Neural progenitor cell (in vitro differentiated cells): Measurements from ENCODE around the gene EOGT. TPM values are rescaled to one million over a fixed set of nuclear protein-coding genes. Genes with fewer than 3 reads are reported as not detected.

Source experiments
- DNase-seq: peaks from one replicate; pipeline ENCODE4 v3.0.0-alpha.2; 2016; ENCODE audit warnings: low spot score
- H2AFZ ChIP-seq: fragments of 200-600 bp; sonication (generic); replicated peaks from 2 replicates; pipeline ENCODE4 v1.6.1; 2016; ENCODE audit warnings: antibody characterized with exemption
- H3F3A ChIP-seq: fragments of 200-600 bp; sonication (generic); 2 replicates; pipeline ENCODE4 v1.6.1; 2016; ENCODE audit warnings: antibody characterized with exemption, low read depth
- H3K27ac ChIP-seq: fragments of 200-600 bp; sonication (generic); 2 replicates; pipeline ENCODE4 v1.5.1; 2016; ENCODE audit warnings: mild to moderate bottlenecking
- H3K27me3 ChIP-seq: fragments of 200-600 bp; sonication (generic); 2 replicates; pipeline ENCODE4 v1.6.1; 2016; ENCODE audit warnings: mild to moderate bottlenecking, moderate library complexity
- H3K36me3 ChIP-seq: fragments of 200-600 bp; sonication (generic); 2 replicates; pipeline ENCODE4 v1.5.1; 2016
- H3K4me1 ChIP-seq: fragments of 200-600 bp; sonication (generic); 2 replicates; pipeline ENCODE4 v1.6.1; 2016; ENCODE audit warnings: mixed run types
- H3K4me2 ChIP-seq: fragments of 200-600 bp; sonication (generic); 2 replicates; pipeline ENCODE4 v1.6.1; 2016
- H3K4me3 ChIP-seq: fragments of 200-600 bp; sonication (generic); 2 replicates; pipeline ENCODE4 v1.5.1; 2016
- H3K79me2 ChIP-seq: fragments of 200-600 bp; sonication (generic); 2 replicates; pipeline ENCODE4 v1.6.1; 2016; ENCODE audit warnings: low read depth
- H3K9ac ChIP-seq: fragments of 200-600 bp; sonication (generic); 2 replicates; pipeline ENCODE4 v1.6.1; 2016
- H3K9me3 ChIP-seq: fragments of 200-600 bp; sonication (generic); 2 replicates; pipeline ENCODE4 v1.5.1; 2016; ENCODE audit warnings: low read depth
- H4K20me1 ChIP-seq: fragments of 200-600 bp; sonication (generic); 2 replicates; pipeline ENCODE4 v1.6.1; 2016; ENCODE audit warnings: low read depth
- H3K27ac Mint-ChIP-seq: 3 replicates; pipeline ENCODE4 v1.8.0; 2021; ENCODE audit warnings: mixed read lengths
- H3K27me3 Mint-ChIP-seq: 2 replicates; pipeline ENCODE4 v1.8.0; 2022; ENCODE audit warnings: low read depth, mild to moderate bottlenecking, inconsistent platforms, moderate library complexity, mixed read lengths; ENCODE audit not compliant: insufficient read depth
- H3K36me3 Mint-ChIP-seq: 3 replicates; pipeline ENCODE4 v1.8.0; 2021; ENCODE audit warnings: mixed read lengths
- H3K4me1 Mint-ChIP-seq: 3 replicates; pipeline ENCODE4 v1.8.0; 2021; ENCODE audit warnings: mixed read lengths
- H3K4me3 Mint-ChIP-seq: 3 replicates; pipeline ENCODE4 v1.8.0; 2021; ENCODE audit warnings: mild to moderate bottlenecking, moderate library complexity, mixed read lengths
- H3K9me3 Mint-ChIP-seq: 3 replicates; pipeline ENCODE4 v1.8.0; 2020; ENCODE audit warnings: mixed read lengths
- EZH2 ChIP-seq: fragments of 200-600 bp; sonication (generic); IDR thresholded peaks from 2 replicates; pipeline ENCODE4 v1.6.1; 2017; ENCODE audit warnings: antibody characterized with exemption, mild to moderate bottlenecking, moderate library complexity
- EZH2phosphoT487 ChIP-seq: fragments of 200-600 bp; sonication (generic); IDR thresholded peaks from 2 replicates; pipeline ENCODE4 v1.6.1; 2017; ENCODE audit warnings: antibody characterized with exemption
- total RNA-seq: library from RNA; depleted of rRNA; stranded (reverse); fragments of >200 nt; gene quantifications from 2 replicates; pipeline ENCODE4 v1.2.3, GENCODE V29; 2015; ENCODE audit warnings: low replicate concordance
- TF ChIP-seq, protein P1 (sequence below): fragments of 200-600 bp; sonication (generic); IDR thresholded peaks from 2 replicates; pipeline ENCODE4 v1.5.1; 2017; ENCODE audit warnings: antibody characterized with exemption, mild to moderate bottlenecking

Gene EOGT
- total RNA-seq, 1 donor from 2014 or later, result 2.5 TPM

DNA sequence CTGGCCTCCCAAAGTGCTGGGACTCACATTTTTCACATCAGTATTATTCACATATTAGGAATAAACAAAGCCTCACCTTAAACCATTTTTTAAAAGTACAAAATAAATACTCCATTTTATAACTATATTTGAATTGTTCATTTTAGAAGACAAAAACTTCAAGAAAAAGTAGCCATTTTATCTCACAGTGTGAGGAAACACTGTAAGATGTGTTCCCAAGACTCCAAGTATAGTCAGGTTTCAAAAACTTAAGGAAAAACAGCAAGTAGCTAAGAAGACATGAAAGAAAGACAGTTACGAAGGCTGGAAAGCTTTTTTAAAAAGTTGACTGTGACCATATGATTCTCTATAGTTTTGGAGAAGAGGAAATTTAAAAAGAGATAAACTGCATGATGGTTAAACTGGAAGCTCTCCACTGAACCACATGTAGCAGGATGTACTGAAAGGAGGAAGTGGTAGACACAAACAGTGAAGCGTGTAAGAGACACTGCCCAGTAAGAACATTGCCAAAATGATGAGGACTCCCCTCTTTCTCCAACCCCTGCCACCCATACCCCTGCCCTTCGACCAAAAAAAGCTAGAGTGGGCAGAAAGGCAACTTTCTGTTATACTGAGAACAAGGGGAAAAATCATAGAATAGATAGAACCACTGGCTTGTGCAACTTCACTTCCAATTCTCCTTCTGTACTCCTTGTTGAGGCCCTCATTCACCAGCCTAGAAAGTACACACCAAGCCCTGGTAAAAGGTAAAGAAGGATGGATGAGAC, 44.9 kb upstream of the EOGT start:
- H3K4me3 Mint-ChIP-seq, result no peak overlapping the region
- H3K36me3 Mint-ChIP-seq, result peaks cover 36% of the 10 kb centered on the region
- H3K4me3 ChIP-seq, result no peak overlapping the region
- TF ChIP-seq EZH2phosphoT487, result no peak
- TF ChIP-seq, protein P1, sequence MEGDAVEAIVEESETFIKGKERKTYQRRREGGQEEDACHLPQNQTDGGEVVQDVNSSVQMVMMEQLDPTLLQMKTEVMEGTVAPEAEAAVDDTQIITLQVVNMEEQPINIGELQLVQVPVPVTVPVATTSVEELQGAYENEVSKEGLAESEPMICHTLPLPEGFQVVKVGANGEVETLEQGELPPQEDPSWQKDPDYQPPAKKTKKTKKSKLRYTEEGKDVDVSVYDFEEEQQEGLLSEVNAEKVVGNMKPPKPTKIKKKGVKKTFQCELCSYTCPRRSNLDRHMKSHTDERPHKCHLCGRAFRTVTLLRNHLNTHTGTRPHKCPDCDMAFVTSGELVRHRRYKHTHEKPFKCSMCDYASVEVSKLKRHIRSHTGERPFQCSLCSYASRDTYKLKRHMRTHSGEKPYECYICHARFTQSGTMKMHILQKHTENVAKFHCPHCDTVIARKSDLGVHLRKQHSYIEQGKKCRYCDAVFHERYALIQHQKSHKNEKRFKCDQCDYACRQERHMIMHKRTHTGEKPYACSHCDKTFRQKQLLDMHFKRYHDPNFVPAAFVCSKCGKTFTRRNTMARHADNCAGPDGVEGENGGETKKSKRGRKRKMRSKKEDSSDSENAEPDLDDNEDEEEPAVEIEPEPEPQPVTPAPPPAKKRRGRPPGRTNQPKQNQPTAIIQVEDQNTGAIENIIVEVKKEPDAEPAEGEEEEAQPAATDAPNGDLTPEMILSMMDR, result no peak
- no peak for TF ChIP-seq EZH2
- no peak overlapping the region for H3K9ac ChIP-seq
- H3K9me3 ChIP-seq, result no peaks in the 10 kb centered on the region
- H2AFZ ChIP-seq, result no peak overlapping the region
- H3K27me3 ChIP-seq, result no peaks in the 10 kb centered on the region
- H3K36me3 ChIP-seq, result peaks cover 36% of the 10 kb centered on the region
- no peaks in the 10 kb centered on the region for H3K9me3 Mint-ChIP-seq
- no peaks in the 10 kb centered on the region for H3K4me1 Mint-ChIP-seq
- H4K20me1 ChIP-seq, result no peaks in the 10 kb centered on the region
- no peaks in the 10 kb centered on the region for H3K27me3 Mint-ChIP-seq
- DNase-seq, result no peak
- no peak overlapping the region for H3K4me2 ChIP-seq
- peaks cover 6% of the 10 kb centered on the region for H3F3A ChIP-seq
- no peaks in the 10 kb centered on the region for H3K79me2 ChIP-seq
- no peak overlapping the region for H3K27ac Mint-ChIP-seq
- no peak overlapping the region for H3K27ac ChIP-seq
- no peaks in the 10 kb centered on the region for H3K4me1 ChIP-seq

DNA sequence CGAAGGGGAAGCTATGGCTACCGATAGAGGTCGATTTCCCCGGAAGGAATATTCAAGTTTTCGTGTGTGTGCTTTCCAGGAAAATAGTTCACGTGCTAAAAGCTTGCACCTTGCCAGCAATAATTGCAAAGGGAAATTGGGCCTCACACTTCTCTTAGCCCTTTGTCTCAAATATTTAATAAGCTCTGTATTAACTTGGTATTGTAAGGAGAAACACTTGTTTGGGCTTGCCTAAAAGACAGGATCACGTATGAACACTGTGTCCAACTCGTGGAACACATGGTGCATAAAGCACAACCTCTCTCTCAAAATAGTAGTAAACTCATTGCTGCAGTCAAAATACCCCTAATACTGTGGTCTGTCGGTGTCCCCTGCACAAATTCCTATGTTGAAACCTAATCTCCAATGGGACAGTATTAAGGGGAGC, 39.0 kb upstream of the EOGT start:
- Histone ChIP-seq H3K4me2 (peak overlapping the region; percentile 85), H3K36me3 (peaks cover 20% of the 10 kb centered on the region), H4K20me1 (no peaks in the 10 kb centered on the region), H3K9me3 (no peaks in the 10 kb centered on the region), H3K9ac (no peak overlapping the region), H2AFZ (peak overlapping the region; percentile 85), H3K27ac (peak overlapping the region; percentile 13), H3K4me3 (peak overlapping the region; percentile 85), H3F3A (peaks cover 24% of the 10 kb centered on the region), H3K27me3 (no peaks in the 10 kb centered on the region), H3K4me1 (peaks cover 9% of the 10 kb centered on the region), H3K79me2 (peaks cover 28% of the 10 kb centered on the region)
- Mint-ChIP-seq H3K4me3 (peak overlapping the region; percentile 96), H3K27me3 (peaks cover 4% of the 10 kb centered on the region), H3K9me3 (no peaks in the 10 kb centered on the region), H3K4me1 (peaks cover 21% of the 10 kb centered on the region), H3K36me3 (peaks cover 8% of the 10 kb centered on the region), H3K27ac (peak overlapping the region; percentile 97)
- DNase-seq, result no peak
- TF ChIP-seq EZH2 (no peak), EZH2phosphoT487 (no peak)
- TF ChIP-seq, protein P1, result no peak

DNA sequence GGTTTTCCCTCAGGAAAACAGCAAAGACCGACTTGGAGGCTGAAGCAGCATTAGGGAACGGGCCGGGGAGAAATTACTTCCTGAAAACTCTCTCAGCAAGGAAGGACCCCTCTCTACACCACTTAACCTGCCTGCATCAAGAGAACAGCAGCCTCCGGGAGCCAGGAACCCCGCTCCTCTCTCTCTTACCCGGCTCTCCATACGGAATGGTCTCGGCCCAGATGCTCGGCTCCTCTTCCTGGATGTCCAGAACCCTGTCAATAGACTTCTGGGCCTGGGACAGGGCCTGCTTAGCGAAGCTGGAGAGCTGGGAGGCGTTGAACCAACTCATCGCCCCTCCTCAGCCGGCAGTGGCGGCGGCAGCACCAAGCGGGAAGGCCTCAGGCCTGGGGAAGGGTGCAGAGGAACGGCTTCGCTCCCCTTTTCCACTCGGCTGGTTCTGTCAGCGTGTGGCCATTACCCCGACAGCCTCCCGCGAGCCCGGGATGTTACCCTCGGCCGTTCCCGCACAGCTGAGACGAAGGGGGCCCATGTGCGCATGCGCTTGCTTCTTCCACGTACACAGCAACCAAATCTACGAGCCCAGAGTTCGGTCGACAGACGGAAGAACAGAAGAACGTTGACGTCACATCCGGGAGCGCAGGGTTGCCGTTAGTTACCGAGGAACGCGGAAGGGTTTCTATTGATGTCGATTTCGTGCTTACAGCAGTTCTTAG, 38.4 kb upstream of the EOGT start, which contains the start of gene TMF1:
Gene TMF1, minus strand, starts transcription at position 578 of the 716 bp plus-strand sequence. Its CDS starts 247 bp downstream, at position 331.
- peak; percentile 99 for DNase-seq
- H3K4me3 Mint-ChIP-seq, result peak within 1 kb of the TSS; percentile 96
- Histone ChIP-seq H3K9ac (peak within 1 kb of the TSS; percentile 77), H3K9me3 (no peaks in the 10 kb centered on the region), H3K4me1 (peaks cover 9% of the 10 kb centered on the region), H3K27ac (peak within 1 kb of the TSS; percentile 39), H3K4me3 (peak within 1 kb of the TSS; percentile 85), H3K27me3 (no peaks in the 10 kb centered on the region), H3F3A (peaks cover 24% of the 10 kb centered on the region), H3K36me3 (peaks cover 16% of the 10 kb centered on the region), H3K79me2 (peaks cover 28% of the 10 kb centered on the region), H2AFZ (peak within 1 kb of the TSS; percentile 85), H4K20me1 (no peaks in the 10 kb centered on the region), H3K4me2 (peak within 1 kb of the TSS; percentile 85)
- peaks cover 21% of the 10 kb centered on the region for H3K4me1 Mint-ChIP-seq
- no peaks in the 10 kb centered on the region for H3K9me3 Mint-ChIP-seq
- H3K27me3 Mint-ChIP-seq, result peaks cover 4% of the 10 kb centered on the region
- peak within 1 kb of the TSS; percentile 97 for H3K27ac Mint-ChIP-seq
- TF ChIP-seq EZH2phosphoT487 (no peak), EZH2 (no peak)
- TF ChIP-seq, protein P1, result no peak
- peaks cover 11% of the 10 kb centered on the region for H3K36me3 Mint-ChIP-seq
